GM19467 (cell line): Measurements from ENCODE around the gene SVIL.
"Not testable (repeated sequence)": the region's sequence is repeated elsewhere in the genome, so short reads cannot be mapped to it uniquely, and the experiment has no call there.

Source experiments
- ATAC-seq: cut with Tn5 transposase; IDR thresholded peaks from one replicate; pipeline ENCODE4 v1.9.1; 2021; ENCODE audit warnings: mild to moderate bottlenecking, moderate library complexity; ENCODE audit not compliant: unreplicated experiment

The SVIL gene

DNA sequence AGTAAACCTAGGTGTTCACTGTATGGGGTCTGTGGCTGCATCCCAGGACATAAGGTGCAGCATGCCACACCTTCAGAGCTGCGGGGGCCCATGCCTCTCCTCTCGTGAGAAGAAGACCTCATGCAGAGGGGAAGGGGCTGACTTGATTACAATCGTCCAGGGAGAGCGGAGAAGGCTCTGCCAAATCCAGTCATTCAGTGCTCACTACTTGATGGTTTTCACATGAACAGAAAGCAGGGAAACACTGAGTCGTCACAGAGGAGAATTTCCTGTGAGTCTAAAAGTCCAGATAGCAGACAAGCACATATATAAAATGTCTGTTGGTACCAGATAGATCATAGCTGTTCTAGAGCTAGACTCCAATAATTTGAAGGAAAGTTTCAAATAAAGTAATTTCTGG, 52.0 kb downstream of the SVIL start:
- not testable (repeated sequence) for ATAC-seq

DNA sequence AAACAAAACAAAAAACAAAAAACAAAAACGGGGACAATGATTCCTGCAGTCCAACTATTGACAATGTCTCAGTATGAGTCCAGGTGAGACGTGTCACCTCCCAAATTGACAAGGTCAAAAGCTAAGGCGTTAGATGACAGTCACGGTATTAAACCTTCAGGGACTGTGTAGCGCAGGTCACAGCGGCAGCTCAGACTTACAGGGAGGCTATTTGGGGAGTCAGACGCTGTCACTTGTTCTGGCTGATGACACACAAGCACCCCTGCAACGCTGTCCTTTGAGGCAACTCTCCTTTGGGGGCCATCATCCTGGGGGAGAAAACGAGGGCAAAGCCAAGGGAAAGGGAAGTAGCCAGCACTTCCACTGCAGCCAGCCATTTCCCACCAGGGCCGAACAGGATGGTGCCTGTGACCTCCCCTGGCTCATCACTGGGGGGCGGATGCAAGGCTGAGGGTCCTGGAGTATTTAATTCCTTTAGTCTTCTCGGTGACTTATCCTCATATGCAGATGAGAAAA, 55.3 kb downstream of the SVIL start:
- ATAC-seq = no peak

DNA sequence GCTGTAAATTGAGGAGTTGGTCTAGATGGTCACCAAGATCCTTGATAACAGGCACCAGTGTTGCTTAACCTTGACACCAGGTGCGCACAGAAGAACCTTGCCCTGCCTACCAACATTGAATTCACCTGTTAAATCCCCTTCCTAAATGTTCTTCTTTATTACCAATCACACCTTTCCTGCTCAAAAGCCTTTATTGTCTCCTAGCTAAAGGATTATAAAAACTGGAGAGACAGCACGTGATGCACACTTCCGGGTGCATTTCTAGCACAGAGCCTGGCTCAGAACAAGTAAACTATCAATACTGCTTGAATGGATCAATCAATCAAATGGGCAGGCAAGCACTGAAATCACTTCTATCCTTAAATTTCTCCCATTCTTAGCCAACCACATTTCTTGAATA, 56.3 kb downstream of the SVIL start:
- ATAC-seq = no peak

DNA sequence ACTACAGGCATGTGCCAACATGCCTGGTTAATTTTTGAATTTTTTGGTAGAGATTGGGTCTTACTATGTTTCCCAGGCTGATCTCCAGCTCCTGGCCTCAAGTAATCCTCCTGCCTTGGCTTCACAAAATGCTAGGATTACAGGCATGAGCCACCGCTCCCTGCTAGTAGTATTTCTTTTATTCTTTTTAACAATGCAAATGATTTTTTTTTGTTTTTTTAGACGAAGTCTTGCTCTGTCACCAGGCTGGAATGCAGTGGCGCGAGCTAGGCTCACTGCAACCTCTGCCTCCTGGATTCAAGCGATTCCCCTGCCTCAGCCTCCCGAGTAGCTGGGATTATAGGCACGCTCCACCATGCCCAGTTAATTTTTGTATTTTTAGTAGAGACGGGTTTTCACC, 58.1 kb downstream of the SVIL start:
- ATAC-seq = no peak

DNA sequence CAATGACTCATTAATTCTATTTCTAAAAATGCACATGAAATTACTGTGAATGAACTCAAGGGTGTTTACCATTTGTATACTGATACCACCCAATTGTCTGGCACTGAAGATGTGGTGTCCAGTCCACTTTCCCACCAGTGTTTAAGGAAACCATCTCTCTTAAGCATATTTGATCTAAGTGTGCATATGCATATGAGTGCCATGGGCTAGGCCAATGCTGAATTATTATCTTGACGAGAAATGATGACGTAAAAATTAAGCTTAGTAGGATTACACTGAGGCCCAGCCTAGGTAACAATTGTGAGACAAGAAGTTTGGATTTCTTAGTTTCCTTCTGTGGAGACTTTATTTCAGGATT, 59.7 kb downstream of the SVIL start:
- no peak for ATAC-seq

DNA sequence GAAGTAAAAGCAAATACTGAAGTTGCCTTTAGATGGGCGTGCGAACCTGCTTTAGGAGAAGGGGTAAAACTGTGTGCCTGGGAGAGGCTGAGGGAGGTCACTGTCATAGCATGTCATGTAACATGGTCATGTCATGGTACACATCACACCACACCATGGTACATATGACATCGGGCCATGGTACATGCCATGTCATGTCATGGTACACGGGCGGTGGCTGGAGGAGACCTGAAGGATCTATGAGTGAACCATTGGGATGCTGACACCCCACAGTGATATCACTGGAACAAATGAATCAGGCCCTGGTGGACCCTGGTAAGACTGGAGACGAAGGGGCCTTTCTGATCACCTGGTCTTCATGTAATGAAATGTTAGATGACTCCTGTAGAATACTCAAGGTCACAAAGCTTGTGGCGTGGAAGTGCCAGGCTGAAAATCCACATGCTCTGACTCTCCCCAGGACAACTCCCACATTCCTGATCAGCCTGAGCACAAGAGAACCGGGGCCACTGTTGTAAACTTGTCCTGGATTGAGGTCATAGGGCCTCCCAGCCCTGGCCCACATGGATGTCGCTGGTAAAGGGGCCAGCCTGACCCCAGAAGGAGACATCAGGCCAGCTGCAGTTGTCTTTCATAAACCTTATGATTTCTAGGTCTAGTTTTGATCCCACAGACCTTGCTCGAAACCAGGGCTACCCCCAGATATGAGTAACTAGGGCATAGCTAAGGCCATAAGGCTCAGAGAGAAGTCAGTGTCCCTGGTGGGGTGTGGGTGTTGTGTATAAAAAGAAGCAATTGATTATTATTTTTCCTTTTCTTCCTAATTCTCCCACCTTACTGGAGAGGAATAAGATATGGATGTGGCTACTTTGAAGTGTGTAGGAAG, 60.3 kb downstream of the SVIL start:
- ATAC-seq = not testable (repeated sequence)

DNA sequence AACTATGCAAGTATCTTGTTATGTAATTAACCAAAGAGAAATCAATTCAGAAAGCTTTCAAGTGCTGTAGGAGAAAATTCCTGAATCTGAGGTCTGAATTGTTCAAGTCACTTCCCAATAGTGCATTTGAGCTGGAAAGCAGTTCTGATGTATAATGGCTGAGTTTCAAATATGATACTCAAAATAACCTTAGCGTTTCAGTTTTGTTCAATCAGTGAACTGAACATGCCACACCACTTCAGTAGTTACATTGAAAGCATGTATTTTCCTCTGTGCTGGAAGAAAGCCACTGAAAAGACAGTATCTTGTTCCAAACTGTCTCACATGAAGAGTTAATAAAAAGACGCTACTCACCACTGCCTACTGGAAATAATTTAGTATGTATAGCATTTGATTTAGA, 64.5 kb downstream of the SVIL start:
- not testable (repeated sequence) for ATAC-seq

DNA sequence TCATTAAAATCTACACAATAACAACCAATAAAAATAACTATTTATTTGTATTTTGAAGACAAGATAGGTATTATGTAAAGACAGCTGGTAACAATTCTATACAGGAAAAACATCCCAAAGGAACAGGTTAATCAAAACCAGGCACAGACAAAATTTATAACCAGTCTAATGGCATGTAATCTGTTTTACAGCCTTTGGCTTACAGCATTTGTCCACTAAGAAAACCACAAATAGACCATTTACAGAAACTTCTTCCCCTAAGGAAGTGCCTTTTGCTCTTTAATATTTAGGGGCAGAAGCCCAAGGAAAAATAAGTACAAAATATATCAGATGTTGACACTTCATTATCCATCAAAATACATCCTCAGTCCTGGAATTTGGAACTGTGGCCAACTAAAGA, 65.0 kb downstream of the SVIL start:
- no peak for ATAC-seq

DNA sequence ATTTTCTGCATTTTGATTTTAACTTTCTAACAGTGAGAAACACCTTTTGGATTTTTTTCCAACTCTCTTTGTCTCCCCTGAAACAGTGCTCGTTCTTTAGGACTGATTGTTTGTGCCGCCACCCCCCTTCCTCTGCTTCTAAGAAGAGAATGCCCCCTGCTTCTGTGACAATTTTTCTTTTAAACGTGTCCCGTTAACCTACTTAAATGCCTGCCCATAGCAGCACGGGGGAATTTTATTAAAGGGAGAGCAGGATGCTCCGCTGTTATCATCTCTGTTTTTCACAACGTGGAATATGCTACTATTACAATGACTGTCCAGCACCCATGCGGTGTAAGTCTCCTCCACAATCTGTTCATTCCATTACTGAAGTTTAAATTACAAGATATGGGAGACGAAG, 67.8 kb downstream of the SVIL start:
- no peak for ATAC-seq

DNA sequence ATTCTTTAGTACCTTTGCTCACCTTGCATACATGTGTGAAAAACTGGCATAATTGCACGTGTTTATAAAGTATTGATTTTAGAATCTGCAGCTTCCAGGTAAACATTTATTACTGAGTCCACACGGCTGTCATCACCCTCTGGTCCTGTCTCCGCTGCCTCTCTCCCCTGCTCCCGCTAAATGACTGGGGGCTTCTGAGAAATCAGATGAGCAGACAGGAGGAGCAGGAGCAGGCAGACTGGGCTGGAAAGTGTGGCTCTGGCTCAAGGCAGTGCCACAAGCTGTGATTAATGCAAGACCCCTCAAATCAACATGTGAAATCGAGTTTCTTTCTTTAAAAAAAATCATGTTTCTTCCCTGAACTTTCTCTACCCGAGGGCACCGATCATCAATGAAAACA, 68.6 kb downstream of the SVIL start:
- not testable (repeated sequence) for ATAC-seq

DNA sequence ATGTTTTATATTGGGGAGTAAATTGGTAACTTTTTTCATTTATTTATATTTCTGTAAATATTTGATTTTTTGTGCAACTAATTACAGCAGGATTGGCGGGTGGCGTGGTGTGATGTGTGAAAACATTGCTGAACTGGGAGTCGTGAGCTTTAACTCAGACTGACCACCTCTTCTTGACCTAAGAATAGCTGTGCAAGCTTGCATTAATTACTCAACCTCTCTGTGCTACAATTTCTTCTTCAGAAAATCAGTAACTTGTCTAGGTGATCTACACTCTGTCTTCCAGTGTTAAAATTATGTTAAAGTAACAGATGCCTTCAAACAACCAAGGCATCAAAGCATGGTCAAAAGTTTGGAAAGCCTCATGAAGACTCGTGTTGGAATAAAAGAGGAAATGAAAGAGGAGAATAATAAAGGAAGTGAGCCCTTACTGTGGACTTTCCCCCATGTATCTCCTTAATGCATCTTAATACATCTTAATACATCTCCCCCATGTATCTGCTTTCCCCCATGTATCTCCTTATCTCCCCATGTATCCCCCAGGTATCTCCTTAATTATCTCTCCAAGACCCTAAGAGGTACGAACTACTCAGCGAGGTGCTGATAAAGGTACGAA, 71.2 kb downstream of the SVIL start:
- no peak for ATAC-seq

DNA sequence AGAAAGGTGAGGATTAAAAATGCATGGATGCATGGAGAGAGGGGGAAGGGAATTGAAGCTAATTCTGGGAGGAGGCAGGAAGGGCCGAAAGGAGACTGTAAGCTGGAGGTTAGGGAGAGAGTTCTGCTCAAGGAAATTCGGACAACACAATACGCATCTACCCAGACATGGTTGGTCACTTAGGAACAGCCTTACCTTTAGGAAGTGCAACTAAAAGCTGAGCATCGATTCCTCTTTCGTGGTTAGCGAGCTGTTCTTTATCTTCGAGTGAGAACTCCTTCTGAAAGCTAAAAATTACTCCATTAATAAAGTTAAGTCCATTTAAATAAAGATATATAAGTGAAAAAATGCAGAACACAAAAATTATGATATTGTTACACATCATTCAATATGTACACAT, 71.8 kb downstream of the SVIL start:
- ATAC-seq = peak; percentile 84

DNA sequence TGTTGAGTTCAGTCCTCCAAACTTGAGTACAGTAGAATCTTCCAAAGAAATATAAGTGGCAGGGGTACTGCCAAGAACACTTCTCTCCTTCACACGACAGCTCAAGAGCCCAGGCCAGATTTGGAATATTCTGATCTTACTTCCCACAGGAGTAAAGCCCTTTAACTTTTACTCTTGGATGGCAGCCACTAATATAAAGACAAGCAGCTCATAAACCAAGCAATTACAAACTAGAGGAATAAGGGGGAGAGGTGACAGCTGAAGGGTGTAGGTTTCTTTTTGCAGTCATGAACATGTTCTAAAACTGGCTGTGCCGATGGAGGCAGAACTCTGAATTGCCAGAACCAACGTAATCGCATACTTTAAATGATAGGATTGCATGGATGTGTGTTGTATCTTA, 74.8 kb downstream of the SVIL start:
- ATAC-seq = no peak

DNA sequence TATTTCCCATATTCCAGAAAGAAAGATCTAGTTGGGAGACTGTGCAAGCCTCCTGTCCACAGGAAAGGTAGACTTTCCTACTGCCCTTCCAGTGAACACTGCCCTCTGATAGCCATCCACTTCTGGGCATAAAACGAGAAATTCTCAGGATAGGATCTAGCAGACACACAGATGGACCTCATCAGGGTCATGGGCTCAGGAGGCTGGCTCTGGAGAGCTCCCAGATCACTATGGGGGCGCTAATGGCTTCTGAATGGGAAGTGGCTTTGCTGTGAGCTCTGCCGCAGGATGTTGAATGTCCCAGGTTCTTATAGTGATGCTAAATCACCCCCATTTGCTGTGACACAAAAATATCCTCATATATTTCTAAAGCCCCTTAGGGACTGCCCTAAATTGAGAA, 77.1 kb downstream of the SVIL start:
- ATAC-seq = no peak

DNA sequence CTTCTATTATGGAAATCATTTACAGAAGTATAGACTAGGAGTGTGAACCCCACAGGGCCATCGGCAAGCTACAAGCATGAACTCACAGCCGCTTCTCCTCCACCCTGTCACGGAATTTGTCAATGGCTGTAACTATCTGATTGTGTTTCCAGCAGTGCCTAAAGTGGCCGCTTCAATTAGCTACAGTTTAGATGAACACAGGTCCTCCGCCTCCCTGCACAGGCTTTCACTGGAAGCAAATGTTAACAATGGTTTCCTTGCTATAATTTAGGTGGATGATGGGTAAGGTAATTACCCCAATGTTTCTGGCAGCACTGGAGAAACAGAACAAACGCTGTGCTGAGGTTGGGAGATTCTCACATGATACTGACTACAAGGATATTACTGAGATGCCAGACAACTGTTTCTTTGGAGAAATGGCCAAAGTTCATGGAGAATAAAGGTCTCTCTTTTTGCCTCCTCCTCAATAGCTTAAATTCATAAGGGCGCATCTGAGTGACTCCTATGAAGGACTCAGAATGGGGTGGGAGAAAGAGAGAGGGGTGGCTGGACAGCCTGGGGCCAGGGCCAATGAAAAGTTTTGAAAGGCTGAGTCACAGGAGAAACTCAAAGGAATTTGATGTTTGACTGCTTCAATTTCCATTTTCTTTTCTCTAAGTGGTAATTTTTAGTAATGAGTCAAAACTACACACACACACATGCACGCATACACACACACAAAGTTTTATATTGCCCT, 78.9 kb downstream of the SVIL start:
- ATAC-seq = no peak

DNA sequence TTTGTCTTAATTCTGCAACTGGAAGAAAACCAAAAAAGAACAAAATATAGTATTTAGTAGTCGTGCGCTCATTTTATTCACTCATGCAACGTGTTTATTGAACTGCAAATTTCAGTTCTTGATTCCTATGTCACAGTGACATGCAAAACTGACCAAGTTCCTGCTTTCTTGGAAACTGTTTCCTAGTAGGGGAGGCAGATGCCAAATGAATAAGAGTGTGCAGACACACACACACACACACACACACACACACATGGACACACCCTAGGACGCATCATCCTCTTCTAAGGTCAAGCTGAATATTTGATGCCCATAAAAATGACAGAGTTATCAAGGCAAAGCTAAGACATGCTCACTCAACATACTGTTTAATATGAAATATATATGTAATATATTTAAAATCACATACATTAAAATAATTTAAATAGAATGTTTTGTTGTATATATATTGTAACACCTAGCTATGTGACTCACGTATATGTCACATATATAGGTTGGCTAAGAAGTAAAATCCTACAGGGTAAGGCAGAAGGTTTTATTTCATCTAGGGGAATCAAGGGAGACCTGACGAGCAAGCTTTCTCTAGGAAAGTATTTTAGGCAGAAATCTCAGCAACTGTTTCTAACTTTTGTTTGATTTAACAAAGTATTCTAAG, 79.6 kb downstream of the SVIL start:
- no peak for ATAC-seq

DNA sequence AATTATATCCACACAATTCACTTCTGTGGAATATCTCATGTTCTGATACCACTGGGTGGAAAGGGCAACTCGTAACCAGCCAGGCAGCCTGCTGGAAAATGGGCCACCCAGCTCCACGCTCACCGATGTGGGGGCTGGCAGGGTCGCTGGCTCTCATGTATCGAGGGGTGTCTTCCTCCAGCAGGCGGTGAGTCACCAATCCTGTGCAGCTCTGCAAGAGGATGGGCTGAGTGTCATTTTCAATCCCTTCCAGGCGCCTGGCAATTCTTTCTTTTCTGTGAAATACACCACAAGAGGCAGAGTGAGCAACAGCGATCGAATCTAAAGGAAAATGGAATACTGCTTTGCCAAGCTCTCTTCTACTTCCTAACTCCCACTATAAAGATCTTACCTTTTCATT, 80.1 kb downstream of the SVIL start:
- no peak for ATAC-seq

DNA sequence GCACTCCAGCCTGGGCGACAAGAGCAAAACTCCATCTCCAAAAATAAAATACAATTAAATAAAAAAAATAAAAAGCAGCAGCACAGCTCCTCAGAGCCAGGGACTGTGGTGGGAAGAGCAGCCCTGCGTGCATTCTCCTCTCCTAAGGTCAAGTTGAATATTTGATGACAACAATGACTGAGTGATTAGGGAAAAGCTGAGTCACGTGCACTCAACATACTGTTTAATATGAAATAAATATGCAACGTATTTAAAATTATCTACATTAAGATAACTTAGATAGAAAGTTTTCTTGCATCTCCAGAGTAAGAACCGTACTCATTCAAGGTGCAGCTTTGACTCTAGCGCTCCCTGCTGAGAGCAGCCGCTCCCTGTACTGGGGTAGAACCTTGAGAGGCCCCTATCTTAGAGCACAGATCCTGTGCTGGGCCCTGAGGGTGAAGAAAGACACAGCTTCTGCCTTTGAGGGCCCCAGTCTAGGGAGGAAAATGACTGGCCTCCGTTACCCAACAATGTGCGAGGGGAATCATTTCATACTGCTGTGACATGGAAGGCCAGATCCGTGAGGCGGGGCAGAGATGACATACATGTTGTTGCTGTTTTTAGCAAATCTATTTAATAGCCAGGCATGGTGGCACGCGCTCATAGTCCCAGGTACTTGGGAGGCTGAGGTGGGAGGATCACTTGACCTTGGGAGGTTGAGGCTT, 81.1 kb downstream of the SVIL start:
- no peak for ATAC-seq

DNA sequence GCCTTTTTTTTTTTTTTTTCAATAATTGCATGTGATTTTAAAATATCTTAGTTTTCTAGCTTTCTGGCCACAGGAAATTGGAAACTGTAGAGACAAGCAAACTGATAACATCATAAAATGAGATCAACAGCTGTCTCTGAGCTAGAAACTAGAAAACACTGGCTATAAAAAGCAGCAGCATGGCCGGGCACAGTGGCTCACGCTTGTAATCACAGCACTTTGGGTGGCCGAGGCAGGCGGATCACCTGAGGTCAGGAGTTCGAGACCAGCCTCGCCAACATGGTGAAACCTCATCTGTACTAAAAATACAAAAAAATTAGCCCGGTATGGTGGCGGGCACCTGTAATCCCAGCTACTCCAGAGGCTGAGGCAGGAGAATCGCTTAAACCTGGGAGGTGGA, 81.7 kb downstream of the SVIL start:
- not testable (repeated sequence) for ATAC-seq

DNA sequence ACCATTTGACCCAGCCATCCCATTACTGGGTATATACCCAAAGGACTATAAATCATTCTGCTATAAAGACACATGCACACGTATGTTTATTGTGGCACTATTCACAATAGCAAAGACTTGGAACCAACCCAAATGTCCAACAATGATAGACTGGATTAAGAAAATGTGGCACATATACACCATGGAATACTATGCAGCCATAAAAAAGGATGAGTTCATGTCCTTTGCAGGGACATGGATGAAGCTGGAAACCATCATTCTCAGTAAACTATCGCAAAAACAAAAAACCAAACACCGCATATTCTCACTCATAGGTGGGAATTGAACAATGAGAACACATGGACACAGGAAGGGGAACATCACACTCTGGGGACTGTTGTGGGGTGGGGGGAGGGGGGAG, 85.3 kb downstream of the SVIL start:
- not testable (repeated sequence) for ATAC-seq
